ENCODE data around the gene PHTF2.
"Not testable (repeated sequence)": the region's sequence is repeated elsewhere in the genome, so short reads cannot be mapped to it uniquely, and the experiment has no call there.

The PHTF2 gene

GRCh38 chr7:77989981-77990566, 191.5 kb downstream of the PHTF2 start:
- DNase-seq (ENCODE audit: low read depth in 2 of 2): no peak

GRCh38 chr7:77991656-77992055, 193.1 kb downstream of the PHTF2 start:
- no peak for DNase-seq (ENCODE audit: low read depth in 2 of 2)

DNA sequence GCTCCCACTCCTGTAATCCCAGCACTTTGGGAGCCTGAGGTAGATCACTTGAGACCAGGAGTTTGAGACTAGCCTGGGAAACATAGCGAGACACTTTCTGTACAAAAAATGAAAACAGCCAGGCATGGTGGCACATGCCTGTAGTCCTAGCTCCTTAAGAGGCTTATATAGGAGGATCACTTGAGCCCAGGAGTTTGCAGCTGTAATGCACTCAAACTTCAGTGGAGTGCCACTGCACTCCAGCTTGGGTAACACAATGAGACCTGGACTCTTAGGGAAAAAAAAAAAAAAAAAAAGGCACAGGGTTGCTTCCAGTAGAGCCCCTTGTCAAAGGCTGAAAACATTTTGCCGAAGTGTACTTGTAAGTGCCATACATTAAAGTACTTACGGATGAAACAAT, 195.3 kb downstream of the PHTF2 start:
- no peak for DNase-seq (ENCODE audit: low read depth in 2 of 2)

DNA sequence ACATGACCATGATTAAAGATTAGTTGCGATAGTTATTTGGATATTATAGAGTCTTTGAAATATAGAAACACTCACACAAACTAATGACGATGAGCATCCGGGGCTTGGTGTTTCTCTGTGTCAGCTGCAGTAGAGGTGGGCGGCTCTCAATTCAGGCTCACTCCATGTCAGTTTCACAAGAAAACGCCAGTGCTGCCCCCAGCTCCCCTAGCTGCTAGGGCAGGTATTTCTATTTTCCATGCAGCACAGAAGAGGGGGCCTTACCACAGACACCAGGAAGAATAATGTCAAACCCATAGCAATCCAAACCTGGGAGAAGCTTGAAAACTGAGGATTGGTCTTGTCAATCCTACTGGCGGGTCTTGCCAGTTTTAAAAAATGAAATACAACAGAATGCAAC, 197.1 kb downstream of the PHTF2 start:
- no peak for DNase-seq (ENCODE audit: low read depth in 2 of 2)

DNA sequence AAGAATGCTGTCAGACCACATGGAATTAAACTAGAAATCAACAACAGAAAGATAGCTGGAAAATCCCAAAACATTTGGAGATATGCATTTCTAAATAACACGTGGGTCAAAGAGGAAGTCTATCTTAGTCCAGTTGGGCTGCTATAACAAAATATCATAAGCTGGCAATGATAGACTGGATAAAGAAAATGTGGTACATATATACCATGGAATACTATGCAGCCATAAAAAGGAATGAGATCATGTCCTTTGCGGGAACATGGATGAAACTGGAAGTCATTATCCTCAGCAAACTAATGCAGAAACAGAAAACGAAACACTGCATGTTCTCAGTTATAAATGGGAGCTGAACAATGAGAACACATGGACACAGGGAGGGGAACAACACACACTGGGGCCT, 200.6 kb downstream of the PHTF2 start:
- not testable (repeated sequence) for DNase-seq (ENCODE audit: low read depth in 2 of 2)

GRCh38 chr7:78002021-78002420, 203.4 kb downstream of the PHTF2 start:
- no peak for DNase-seq (ENCODE audit: low read depth in 2 of 2)

DNA sequence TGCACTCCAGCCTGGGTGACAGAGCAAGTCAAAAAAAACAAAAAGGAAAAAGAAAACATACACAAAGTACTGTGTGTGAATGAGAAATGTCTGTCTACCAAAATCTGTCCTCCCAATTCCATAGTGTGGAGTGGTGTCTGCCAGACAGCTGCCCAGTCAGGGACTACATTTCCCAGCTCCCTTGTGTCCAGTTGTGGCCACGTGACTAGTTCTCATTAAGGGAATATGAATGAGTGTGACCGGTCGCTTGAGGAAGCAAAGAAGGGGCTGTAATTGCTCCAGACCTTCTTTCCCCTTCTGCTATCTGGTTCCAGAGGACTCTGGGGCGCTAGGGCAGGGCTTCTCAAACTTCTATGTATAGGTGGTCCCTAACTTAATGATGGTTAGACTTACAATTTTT, 204.1 kb downstream of the PHTF2 start:
- no peak for DNase-seq (ENCODE audit: low read depth in 2 of 2)

GRCh38 chr7:78006063-78006755, 207.6 kb downstream of the PHTF2 start:
- DNase-seq (ENCODE audit: low read depth in 2 of 2): no peak
